GM12874 (cell line): ENCODE measurements around the gene MCTP1.

Experiments used
- CTCF ChIP-seq: IDR thresholded peaks from 2 replicates; pipeline ENCODE4 v1.5.1; 2011; ENCODE audit warnings: low read depth, mild to moderate bottlenecking, control low read depth, low read length, moderate library complexity; ENCODE audit not compliant: insufficient read depth

MCTP1 gene

GRCh38 chr5:95141141-95141540 lies 143.8 kb downstream of the MCTP1 start:
- TF ChIP-seq CTCF: no peak

GRCh38 chr5:95134326-95134725 lies 150.6 kb downstream of the MCTP1 start:
- TF ChIP-seq CTCF: no peak

- no peak for TF ChIP-seq CTCF
Observed at GRCh38 chr5:95132096-95132495, 152.8 kb downstream of the MCTP1 start.

GRCh38 chr5:95130941-95131340 lies 154.0 kb downstream of the MCTP1 start:
- no peak for TF ChIP-seq CTCF

GRCh38 chr5:95124731-95125130 lies 160.2 kb downstream of the MCTP1 start:
- no peak for TF ChIP-seq CTCF

- TF ChIP-seq CTCF: no peak
Observed at GRCh38 chr5:95124101-95124500, 160.8 kb downstream of the MCTP1 start.

GRCh38 chr5:95114902-95115301 lies 170.0 kb downstream of the MCTP1 start:
- no peak for TF ChIP-seq CTCF

- TF ChIP-seq CTCF: no peak
Observed at GRCh38 chr5:95114305-95114704, 170.6 kb downstream of the MCTP1 start.
